HepG2 (cell line): ENCODE data around the gene CABLES2. TPM values are rescaled to one million over a fixed set of nuclear protein-coding genes. Genes with fewer than 3 reads are reported as not detected.

Experiments used
- ATAC-seq: fragments of 200-7000 bp; cut with Tn5 transposase; 3 replicates; pipeline ENCODE4 v1.9.1; 2020; ENCODE audit warnings: mild to moderate bottlenecking, moderate library complexity
- BruUV-seq: library from RNA; stranded (reverse); fragments of 400-500 nt; replicated peaks from 2 replicates; lab custom pipeline; 2021; lab: Mats Ljungman, UMichigan
- CTCF ChIA-PET: fragments of 300-600 bp; formaldehyde crosslinking; extraction: SDS; loops from one replicate; lab custom pipeline; 2021; ENCODE audit warnings: low total read pairs, inconsistent platforms, low intra/inter-chr PET ratio; lab: Yijun Ruan, JAX
- POLR2A ChIA-PET: fragments of 350-600 bp; sonication (Branson Sonifier 250); formaldehyde crosslinking; loops from one replicate; lab custom pipeline; 2020; ENCODE audit warnings: antibody characterized with exemption, inconsistent platforms; lab: Yijun Ruan, JAX
- DNase-seq: peaks from one replicate; pipeline ENCODE4 v3.0.0-alpha.2; 2015; ENCODE audit warnings: low spot score
- FAIRE-seq: peaks from 3 replicates; lab custom pipeline; 2011; peaks lifted over from hg19 to GRCh38; lab: Jason Lieb, UNC
- H2AFZ ChIP-seq: one replicate; pipeline ENCODE4 v1.6.1; 2011; ENCODE audit warnings: low read length, inconsistent platforms
- H3K27ac ChIP-seq: fragments of 300-600 bp; 3 replicates; pipeline ENCODE4 v1.8.0; 2011; ENCODE audit warnings: mixed run types, mild to moderate bottlenecking, mixed read lengths, low read length, inconsistent platforms; ENCODE audit not compliant: insufficient read depth; ENCODE audit errors: extremely low read length
- H3K27me3 ChIP-seq, 2 experiments: fragments of 200-600 bp in 1 of 2; 2 replicates in 1 of 2; 3 replicates in 1 of 2; pipeline versions ENCODE4 v1.6.0 to v1.8.0; 2011; ENCODE audit warnings: low read length in 2 of 2, mild to moderate bottlenecking in 2 of 2, moderate library complexity in 2 of 2, inconsistent platforms in 1 of 2; ENCODE audit not compliant: insufficient read depth in 2 of 2, control insufficient read depth in 1 of 2
- H3K36me3 ChIP-seq, 2 experiments: fragments of 200-600 bp in 1 of 2; replicated peaks in 1 of 2; 2 replicates in 1 of 2; 3 replicates in 1 of 2; pipeline versions ENCODE4 v1.5.1 to v1.8.0; 2011; ENCODE audit warnings: low read length in 2 of 2, inconsistent platforms in 1 of 2; ENCODE audit not compliant: insufficient read depth in 2 of 2, control insufficient read depth in 1 of 2
- H3K4me1 ChIP-seq: 2 replicates; pipeline ENCODE4 v1.5.1; 2012; ENCODE audit warnings: low read length, inconsistent platforms; ENCODE audit not compliant: insufficient read depth
- H3K4me2 ChIP-seq: 2 replicates; pipeline ENCODE4 v1.6.0; 2011; ENCODE audit warnings: low read depth, low read length, inconsistent platforms
- H3K4me3 ChIP-seq, 3 experiments: fragments of 200-600 bp in 1 of 3; sonication (generic), shearing (Covaris generic) in 1 of 3; replicated peaks in 1 of 3; 2 replicates each; pipeline ENCODE4 v1.5.1; 2011 to 2016; ENCODE audit warnings: low read length in 3 of 3, inconsistent platforms in 2 of 3, low read depth in 2 of 3, mild to moderate bottlenecking in 2 of 3, control low read depth in 1 of 3, mixed read lengths in 1 of 3; ENCODE audit not compliant: insufficient read depth in 1 of 3
- H3K79me2 ChIP-seq: one replicate; pipeline ENCODE4 v1.6.1; 2011; ENCODE audit warnings: low read length, inconsistent platforms; ENCODE audit not compliant: insufficient read depth
- H3K9ac ChIP-seq: 2 replicates; pipeline ENCODE4 v1.6.0; 2011; ENCODE audit warnings: mild to moderate bottlenecking, low read depth, low read length, inconsistent platforms; ENCODE audit not compliant: insufficient read depth
- H3K9me3 ChIP-seq: 2 replicates; pipeline ENCODE4 v1.5.1; 2012; ENCODE audit warnings: mild to moderate bottlenecking, low read length
- H4K20me1 ChIP-seq: 2 replicates; pipeline ENCODE4 v1.6.0; 2011; ENCODE audit warnings: inconsistent platforms, mild to moderate bottlenecking, low read length, moderate library complexity; ENCODE audit not compliant: insufficient read depth
- ELF1 ChIP-seq: sonication (generic); formaldehyde crosslinking; IDR thresholded peaks from 2 replicates; pipeline ENCODE4 v1.4.0; 2020; ENCODE audit warnings: missing genetic modification reagents
- HMGA1 ChIP-seq: sonication (generic); formaldehyde crosslinking; conservative IDR thresholded peaks from 2 replicates; pipeline ENCODE4 v1.4.0; 2020; ENCODE audit warnings: missing genetic modification reagents
- HNRNPH1 ChIP-seq: fragments of 200-400 bp; formaldehyde crosslinking; optimal IDR thresholded peaks from 2 replicates; pipeline ENCODE3; 2017; ENCODE audit warnings: mild to moderate bottlenecking, low read depth, low read length
- HNRNPK ChIP-seq: fragments of 200-400 bp; formaldehyde crosslinking; IDR thresholded peaks from 2 replicates; pipeline ENCODE4 v1.6.1; 2018; ENCODE audit warnings: low read length, low read depth, moderate library complexity, mild to moderate bottlenecking; ENCODE audit not compliant: poor library complexity, severe bottlenecking
- PHF8 ChIP-seq: sonication (generic); formaldehyde crosslinking; IDR thresholded peaks from 2 replicates; pipeline ENCODE4 v1.5.0; 2020; ENCODE audit warnings: missing genetic modification reagents
- RAD21 ChIP-seq: fragments of 450-650 bp; formaldehyde crosslinking; IDR thresholded peaks from 2 replicates; pipeline ENCODE4 v1.5.0; 2020; ENCODE audit warnings: mild to moderate bottlenecking
- SIX1 ChIP-seq: sonication (generic); formaldehyde crosslinking; IDR thresholded peaks from 2 replicates; pipeline ENCODE4 v1.4.0; 2020; ENCODE audit warnings: missing genetic modification reagents, borderline replicate concordance
- SIX4 ChIP-seq: sonication (generic); formaldehyde crosslinking; IDR thresholded peaks from 2 replicates; pipeline ENCODE4 v1.4.0; 2020; ENCODE audit warnings: missing genetic modification reagents
- TEF ChIP-seq: sonication (generic); formaldehyde crosslinking; IDR thresholded peaks from 2 replicates; pipeline ENCODE4 v1.5.0; 2020; ENCODE audit warnings: missing genetic modification reagents
- ZBTB8A ChIP-seq: sonication (generic); formaldehyde crosslinking; IDR thresholded peaks from 2 replicates; pipeline ENCODE4 v1.4.0; 2020; ENCODE audit warnings: mild to moderate bottlenecking, low read depth, missing genetic modification reagents, borderline replicate concordance
- WGBS: methylation state at CpG from one replicate; pipeline ENCODE4 v1.1.6; 2017; ENCODE audit warnings: low lambda C conversion rate; 5-methylcytosine and 5-hydroxymethylcytosine counted together
- in situ Hi-C: cut with HindIII; loops from 2 replicates; pipeline ENCODE4 v1.10.0; 2017; ENCODE audit warnings: low pct_unique_long_range_greater_than_20kb; ENCODE audit not compliant: extremely low pct_ligation_motif_present
- intact Hi-C: fragments of 100-400 bp; cut with micrococcal nuclease; formaldehyde crosslinking; loops from one replicate; pipeline ENCODE4 v1.10.0; 2022; ENCODE audit not compliant: unreplicated experiment
- polyA plus RNA-seq, 8 experiments: library from polyadenylated mRNA; depleted of rRNA in 3 of 8; stranded (reverse) in 7 of 8; unstranded in 1 of 8; fragments of >200 nt; fragmentation: Illumina TruSeq in 4 of 8; extraction: Trizol in 4 of 8; gene quantifications; 2 replicates each; pipeline versions ENCODE4 v1.2.1 to v1.2.3, GENCODE V29; 2011 to 2016; ENCODE audit warnings: low read depth in 4 of 8, missing spikeins in 1 of 8, mixed read lengths in 1 of 8; ENCODE audit not compliant: insufficient read depth in 1 of 8
- total RNA-seq, 5 experiments: library from RNA; depleted of rRNA; stranded (reverse); fragments of >200 nt; fragmentation: Illumina TruSeq; extraction: Trizol; gene quantifications; 2 replicates each; pipeline ENCODE4 v1.2.3, GENCODE V29; 2016; ENCODE audit warnings: low read depth in 1 of 5
- TF ChIP-seq, protein P1 (sequence below): sonication (generic); formaldehyde crosslinking; IDR thresholded peaks from 2 replicates; pipeline ENCODE4 v1.8.1; 2023; ENCODE audit warnings: missing genetic modification reagents, inconsistent platforms, borderline replicate concordance
- TF ChIP-seq, protein P2 (sequence below): sonication (generic); formaldehyde crosslinking; IDR thresholded peaks from 2 replicates; pipeline ENCODE4 v1.9.0; 2021; ENCODE audit warnings: missing genetic modification reagents, mild to moderate bottlenecking, borderline replicate concordance
- TF ChIP-seq, protein P3 (sequence below): sonication (generic); formaldehyde crosslinking; IDR thresholded peaks from 2 replicates; pipeline ENCODE4 v1.8.1; 2023; ENCODE audit warnings: mild to moderate bottlenecking, missing genetic modification reagents, borderline replicate concordance
- TF ChIP-seq, protein P4 (sequence below): sonication (generic); formaldehyde crosslinking; IDR thresholded peaks from 2 replicates; pipeline ENCODE4 v1.4.0; 2020; ENCODE audit warnings: mild to moderate bottlenecking, missing genetic modification reagents, borderline replicate concordance

Gene CABLES2
- total and polyA plus RNA-seq, 2 of the 13 experiments (the other 11 are each of a cell fraction or from before 2014, with no cell fraction given): 5.2 to 9.7 TPM

DNA sequence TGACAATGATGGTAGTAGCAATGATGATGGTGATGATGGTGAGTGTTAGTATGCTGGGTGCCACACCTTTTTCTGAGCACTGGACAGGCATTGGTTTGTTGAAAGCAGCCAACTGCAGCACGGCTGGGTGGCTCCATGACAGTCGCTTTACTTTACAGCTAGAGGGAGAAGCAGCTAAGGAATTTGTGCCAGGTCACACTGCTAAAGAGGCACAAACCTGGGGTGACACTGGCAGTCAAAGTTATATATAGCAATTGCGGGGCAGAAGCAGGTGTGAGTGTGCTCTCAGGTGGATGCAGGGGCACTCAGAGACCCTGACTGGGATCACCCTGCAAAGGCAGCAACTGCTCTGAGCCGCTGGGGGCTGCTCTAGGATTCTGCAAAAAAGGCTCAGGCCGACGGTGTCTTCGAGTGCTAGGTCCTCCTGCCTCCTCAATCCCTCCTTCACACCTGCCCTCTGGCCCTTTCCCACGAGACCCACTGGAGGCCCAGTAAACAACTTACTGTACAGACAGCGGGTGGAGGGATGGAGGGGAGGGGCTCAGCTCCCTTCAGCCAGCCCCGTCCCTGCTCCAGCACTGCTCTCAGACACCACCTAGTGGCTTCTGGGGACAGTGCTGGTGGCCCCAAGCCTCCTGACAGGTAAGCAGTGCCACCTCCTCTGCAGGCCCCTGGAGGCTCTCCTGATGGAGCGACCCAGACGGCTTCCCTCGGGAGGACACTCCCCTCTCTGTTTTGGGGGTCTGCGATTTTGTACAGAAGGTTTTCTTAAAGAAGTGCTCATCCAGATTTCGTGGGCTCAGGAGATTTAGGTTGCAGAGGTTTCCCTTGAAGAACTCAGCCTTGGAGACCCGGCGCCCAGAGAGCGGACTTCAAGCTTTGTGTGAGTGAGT, 24.5 kb downstream of the CABLES2 start:
- Histone ChIP-seq H2AFZ (no peak overlapping the region), H3K9ac (no peak overlapping the region), H3K4me3 (no peak overlapping the region; a peak in 1 of 6 replicates), H4K20me1 (peaks cover 8% of the 10 kb centered on the region), H3K27me3 (no peaks in the 10 kb centered on the region; a peak in 2 of 5 replicates), H3K36me3 (0 out of 5 replicates have a peak, but pooled peaks cover 2 to 6% of the 10 kb centered on the region in 2 experiments), H3K79me2 (peaks cover 26% of the 10 kb centered on the region), H3K27ac (no peak overlapping the region), H3K9me3 (no peaks in the 10 kb centered on the region), H3K4me2 (no peak overlapping the region), H3K4me1 (peaks cover 26% of the 10 kb centered on the region)
- FAIRE-seq (peak; percentile 92), ATAC-seq (peak; percentile 88), DNase-seq (peak; percentile 87)
- intact Hi-C loops (loop anchor here (1.0 kb wide), 1 partner anchor 80 kb away; the partner anchor contains the start of gene ADRM1), in situ Hi-C loops (no loop called here)
- CTCF ChIA-PET: interaction anchor here (1.0 to 2.7 kb wide), 2 partner anchors 77 to 81 kb away, joined by 4 to 57 read pairs; partner anchors contain the start of gene ADRM1
- no TSS peak for BruUV-seq
- WGBS: 46% methylated on average over 18 of the region's 18 CpGs
- POLR2A ChIA-PET: interaction anchor here (0.7 to 3.2 kb wide), 7 partner anchors 10 to 84 kb away, joined by 3 to 51 read pairs (median 5); partner anchors contain the start of genes ADRM1 and LAMA5
- TF ChIP-seq RAD21 (CRISPR knock-in tag) (peak; percentile 99), ZBTB8A (CRISPR knock-in tag) (no peak), HNRNPH1 (no peak), SIX1 (CRISPR knock-in tag) (no peak), ELF1 (CRISPR knock-in tag) (no peak), HMGA1 (no peak), HNRNPK (no peak), SIX4 (CRISPR knock-in tag) (peak; percentile 13; the same call in 1 of the 2 replicates), TEF (CRISPR knock-in tag) (no peak), PHF8 (CRISPR knock-in tag) (0 out of 2 replicates have a peak, but pooled peaks have one; percentile 45)
- TF ChIP-seq, protein P1, sequence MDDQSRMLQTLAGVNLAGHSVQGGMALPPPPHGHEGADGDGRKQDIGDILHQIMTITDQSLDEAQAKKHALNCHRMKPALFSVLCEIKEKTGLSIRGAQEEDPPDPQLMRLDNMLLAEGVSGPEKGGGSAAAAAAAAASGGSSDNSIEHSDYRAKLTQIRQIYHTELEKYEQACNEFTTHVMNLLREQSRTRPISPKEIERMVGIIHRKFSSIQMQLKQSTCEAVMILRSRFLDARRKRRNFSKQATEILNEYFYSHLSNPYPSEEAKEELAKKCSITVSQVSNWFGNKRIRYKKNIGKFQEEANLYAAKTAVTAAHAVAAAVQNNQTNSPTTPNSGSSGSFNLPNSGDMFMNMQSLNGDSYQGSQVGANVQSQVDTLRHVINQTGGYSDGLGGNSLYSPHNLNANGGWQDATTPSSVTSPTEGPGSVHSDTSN (CRISPR knock-in tag): no peak; the same call in 1 of the 2 replicates
- TF ChIP-seq, protein P2, sequence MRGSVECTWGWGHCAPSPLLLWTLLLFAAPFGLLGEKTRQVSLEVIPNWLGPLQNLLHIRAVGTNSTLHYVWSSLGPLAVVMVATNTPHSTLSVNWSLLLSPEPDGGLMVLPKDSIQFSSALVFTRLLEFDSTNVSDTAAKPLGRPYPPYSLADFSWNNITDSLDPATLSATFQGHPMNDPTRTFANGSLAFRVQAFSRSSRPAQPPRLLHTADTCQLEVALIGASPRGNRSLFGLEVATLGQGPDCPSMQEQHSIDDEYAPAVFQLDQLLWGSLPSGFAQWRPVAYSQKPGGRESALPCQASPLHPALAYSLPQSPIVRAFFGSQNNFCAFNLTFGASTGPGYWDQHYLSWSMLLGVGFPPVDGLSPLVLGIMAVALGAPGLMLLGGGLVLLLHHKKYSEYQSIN (CRISPR knock-in tag): no peak
- TF ChIP-seq, protein P3, sequence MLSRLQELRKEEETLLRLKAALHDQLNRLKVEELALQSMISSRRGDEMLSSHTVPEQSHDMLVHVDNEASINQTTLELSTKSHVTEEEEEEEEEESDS (CRISPR knock-in tag): no peak
- TF ChIP-seq, protein P4, sequence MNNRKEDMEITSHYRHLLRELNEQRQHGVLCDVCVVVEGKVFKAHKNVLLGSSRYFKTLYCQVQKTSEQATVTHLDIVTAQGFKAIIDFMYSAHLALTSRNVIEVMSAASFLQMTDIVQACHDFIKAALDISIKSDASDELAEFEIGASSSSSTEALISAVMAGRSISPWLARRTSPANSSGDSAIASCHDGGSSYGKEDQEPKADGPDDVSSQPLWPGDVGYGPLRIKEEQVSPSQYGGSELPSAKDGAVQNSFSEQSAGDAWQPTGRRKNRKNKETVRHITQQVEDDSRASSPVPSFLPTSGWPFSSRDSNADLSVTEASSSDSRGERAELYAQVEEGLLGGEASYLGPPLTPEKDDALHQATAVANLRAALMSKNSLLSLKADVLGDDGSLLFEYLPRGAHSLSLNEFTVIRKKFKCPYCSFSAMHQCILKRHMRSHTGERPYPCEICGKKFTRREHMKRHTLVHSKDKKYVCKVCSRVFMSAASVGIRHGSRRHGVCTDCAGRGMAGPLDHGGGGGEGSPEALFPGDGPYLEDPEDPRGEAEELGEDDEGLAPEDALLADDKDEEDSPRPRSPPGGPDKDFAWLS (CRISPR knock-in tag): no peak
